T47D (cell line): ENCODE data around the gene TNXB.
A peak's percentile ranks its signal among the peaks of the same experiment; 100 is the strongest.

Experiments used
- DNase-seq, 2 experiments: peaks; one replicate each; pipeline versions ENCODE4 v3.0.0 to v3.0.0-alpha.2; 2011 to 2012; ENCODE audit warnings: low read depth in 1 of 2, low spot score in 1 of 2
- JUND ChIP-seq: IDR thresholded peaks from 2 replicates; pipeline ENCODE4 v1.6.1; 2012; ENCODE audit warnings: low read depth
- in situ Hi-C: cut with HindIII; loops from 2 replicates; pipeline ENCODE4 v1.10.0; 2016; ENCODE audit warnings: low sequenced_read_pairs, low pct_unique_long_range_greater_than_20kb

Gene TNXB, protein sequence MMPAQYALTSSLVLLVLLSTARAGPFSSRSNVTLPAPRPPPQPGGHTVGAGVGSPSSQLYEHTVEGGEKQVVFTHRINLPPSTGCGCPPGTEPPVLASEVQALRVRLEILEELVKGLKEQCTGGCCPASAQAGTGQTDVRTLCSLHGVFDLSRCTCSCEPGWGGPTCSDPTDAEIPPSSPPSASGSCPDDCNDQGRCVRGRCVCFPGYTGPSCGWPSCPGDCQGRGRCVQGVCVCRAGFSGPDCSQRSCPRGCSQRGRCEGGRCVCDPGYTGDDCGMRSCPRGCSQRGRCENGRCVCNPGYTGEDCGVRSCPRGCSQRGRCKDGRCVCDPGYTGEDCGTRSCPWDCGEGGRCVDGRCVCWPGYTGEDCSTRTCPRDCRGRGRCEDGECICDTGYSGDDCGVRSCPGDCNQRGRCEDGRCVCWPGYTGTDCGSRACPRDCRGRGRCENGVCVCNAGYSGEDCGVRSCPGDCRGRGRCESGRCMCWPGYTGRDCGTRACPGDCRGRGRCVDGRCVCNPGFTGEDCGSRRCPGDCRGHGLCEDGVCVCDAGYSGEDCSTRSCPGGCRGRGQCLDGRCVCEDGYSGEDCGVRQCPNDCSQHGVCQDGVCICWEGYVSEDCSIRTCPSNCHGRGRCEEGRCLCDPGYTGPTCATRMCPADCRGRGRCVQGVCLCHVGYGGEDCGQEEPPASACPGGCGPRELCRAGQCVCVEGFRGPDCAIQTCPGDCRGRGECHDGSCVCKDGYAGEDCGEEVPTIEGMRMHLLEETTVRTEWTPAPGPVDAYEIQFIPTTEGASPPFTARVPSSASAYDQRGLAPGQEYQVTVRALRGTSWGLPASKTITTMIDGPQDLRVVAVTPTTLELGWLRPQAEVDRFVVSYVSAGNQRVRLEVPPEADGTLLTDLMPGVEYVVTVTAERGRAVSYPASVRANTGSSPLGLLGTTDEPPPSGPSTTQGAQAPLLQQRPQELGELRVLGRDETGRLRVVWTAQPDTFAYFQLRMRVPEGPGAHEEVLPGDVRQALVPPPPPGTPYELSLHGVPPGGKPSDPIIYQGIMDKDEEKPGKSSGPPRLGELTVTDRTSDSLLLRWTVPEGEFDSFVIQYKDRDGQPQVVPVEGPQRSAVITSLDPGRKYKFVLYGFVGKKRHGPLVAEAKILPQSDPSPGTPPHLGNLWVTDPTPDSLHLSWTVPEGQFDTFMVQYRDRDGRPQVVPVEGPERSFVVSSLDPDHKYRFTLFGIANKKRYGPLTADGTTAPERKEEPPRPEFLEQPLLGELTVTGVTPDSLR (N-terminal part only)

DNA sequence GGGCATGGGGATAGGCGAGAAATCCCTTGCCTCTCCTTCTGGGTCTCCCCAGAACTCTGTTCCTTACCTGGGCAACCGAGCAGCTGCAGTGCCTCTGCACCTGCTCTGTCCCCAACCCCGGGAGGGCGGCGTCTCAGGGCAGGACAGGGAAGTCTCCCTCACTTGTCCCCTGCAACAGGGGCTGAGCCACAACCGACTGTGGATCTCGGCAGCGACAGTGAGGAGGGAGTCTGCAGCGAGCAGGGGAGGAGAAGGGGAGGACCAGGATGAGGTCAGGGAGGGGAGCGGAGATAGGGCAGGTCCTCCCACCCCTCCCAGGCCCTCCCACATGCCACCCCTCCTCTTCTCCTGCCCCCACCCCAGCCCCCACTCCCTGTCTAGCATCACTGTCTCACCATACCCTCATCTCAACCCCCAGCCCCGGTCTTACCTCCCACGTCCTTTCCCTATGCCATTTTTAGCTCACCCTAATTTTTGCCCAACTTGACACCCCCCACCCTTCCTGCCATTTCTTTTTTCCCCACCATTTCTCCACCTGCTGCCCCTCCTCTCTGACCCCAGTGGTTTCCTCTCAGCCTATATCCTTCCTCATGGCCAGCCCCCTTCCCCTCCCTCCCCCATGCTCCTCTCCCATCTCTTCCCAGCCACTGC is at the start of gene TNXB:
Gene TNXB (minus strand): TSS at position 225 of the 651 bp plus-strand sequence. CDS start 11,140 bp downstream, outside the sequence.
- TF ChIP-seq JUND = no peak
- no peak for DNase-seq
- in situ Hi-C loops = no loop called here

DNA sequence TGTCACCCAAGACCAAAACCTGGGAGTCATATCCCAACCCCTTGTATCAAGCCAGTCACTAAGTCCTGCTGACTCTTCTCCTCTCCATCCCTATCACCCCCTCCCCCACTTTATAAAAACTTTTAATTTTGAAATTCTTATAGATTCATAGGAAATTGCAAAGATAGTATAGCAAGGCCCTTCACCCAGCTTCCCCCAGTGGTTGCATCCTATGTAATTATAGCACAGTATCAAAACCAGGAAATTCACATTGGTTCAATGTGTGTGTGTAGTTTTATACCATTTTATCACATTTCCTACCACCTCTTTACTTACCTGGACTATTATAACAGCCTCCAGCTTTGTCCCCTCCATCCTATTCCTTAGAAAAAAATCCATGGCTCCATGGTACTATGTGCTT is 48.9 kb upstream of the TNXB start:
- in situ Hi-C loops = no loop called here
- no peak for TF ChIP-seq JUND
- DNase-seq = no peak

DNA sequence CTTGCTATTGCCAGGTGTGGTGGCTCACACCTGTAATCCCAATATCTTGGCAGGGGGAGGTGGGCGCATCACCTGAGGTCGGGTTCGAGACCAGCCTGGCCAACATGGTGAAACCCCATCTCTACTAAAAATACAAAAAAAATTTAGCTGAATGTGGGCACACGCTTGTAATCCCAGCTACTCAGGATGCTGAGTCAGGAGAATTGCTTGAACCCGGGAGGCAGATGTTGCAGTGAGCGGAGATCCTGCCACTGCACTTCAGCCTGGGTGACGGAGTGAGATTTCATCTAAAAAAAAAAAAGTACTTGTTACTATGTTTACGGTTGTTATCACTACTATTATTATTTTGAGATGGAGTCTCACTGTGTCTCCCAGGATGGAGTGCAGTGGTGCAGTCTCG is 47.8 kb upstream of the TNXB start:
- DNase-seq = no peak
- in situ Hi-C loops = no loop called here
- TF ChIP-seq JUND = no peak

DNA sequence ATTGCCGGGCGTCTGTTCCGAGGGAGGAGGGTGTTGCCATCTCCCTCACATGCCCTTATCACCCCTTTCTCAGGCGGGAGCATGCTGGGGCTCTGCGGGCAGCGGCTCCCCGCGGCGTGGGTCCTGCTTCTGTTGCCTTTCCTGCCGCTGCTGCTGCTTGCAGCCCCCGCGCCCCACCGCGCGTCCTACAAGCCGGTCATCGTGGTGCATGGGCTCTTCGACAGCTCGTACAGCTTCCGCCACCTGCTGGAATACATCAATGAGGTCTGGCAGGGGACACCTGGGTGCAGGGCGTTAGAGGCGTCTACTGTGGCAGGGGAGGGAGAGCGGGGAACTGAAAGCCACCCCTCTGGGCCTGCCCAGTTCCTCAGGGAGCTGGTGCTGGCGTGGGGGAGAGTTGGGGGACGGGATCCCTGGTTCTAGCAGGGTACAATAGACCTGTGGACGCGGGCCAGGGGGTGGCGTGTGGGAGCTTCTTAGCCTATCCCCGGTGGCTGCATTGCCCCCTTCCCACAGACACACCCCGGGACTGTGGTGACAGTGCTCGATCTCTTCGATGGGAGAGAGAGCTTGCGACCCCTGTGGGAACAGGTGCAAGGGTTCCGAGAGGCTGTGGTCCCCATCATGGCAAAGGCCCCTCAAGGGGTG is 45.5 kb upstream of the TNXB start:
- in situ Hi-C loops = no loop called here
- TF ChIP-seq JUND = no peak
- DNase-seq = peak; percentile 79 to 90

DNA sequence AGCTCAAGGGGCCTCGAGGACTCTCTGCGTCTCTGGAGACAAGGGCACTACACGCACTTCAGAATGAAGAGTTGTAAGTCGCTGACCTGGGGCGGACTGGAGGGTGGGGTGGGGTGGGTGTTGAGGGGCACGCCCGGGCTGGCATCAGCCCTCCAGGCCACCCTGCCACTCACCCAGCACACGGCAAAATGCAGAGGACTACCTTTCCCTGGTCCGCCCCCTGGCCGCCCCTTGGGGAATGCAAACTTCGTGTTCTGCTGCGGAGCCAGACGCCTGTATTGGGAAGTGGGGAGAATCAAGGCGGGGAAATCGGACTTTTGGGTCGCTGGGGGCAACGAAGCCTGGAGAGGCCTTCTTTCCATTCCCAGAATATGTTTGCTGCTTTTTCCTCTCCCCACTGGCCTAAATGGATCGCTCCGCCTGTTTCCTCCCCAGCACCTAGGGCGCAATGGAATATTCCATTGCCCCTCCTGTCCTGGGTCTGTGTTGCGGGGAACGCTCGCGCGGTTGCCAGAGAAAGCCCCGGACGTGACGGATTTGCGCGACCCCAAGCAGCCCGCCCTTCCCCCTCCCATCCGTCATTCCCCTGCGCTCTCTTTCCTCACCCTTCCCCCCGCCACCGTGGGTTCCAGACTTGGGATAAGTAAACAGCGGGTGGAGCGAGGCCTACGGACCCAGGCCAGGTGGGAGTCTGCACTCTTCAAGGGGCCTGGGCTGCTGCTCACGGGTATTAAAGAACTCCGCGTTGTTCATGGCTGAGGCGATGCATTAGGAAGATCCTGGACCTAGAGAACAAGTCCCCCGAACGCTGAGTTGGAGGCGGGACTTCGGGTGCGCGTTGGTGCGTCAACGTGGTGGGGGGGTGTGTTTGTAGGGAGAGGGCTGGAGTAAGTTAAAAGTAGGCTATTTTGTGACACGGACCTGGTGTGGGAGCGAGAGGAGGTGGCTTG is 44.7 kb upstream of the TNXB start, which contains the start of gene PPT2:
Gene PPT2 (plus strand): TSS at position 578 of the 950 bp plus-strand sequence. CDS start 454 bp downstream, outside the sequence.
- peak; percentile 78 to 93 for DNase-seq
- in situ Hi-C loops = no loop called here
- TF ChIP-seq JUND = no peak

DNA sequence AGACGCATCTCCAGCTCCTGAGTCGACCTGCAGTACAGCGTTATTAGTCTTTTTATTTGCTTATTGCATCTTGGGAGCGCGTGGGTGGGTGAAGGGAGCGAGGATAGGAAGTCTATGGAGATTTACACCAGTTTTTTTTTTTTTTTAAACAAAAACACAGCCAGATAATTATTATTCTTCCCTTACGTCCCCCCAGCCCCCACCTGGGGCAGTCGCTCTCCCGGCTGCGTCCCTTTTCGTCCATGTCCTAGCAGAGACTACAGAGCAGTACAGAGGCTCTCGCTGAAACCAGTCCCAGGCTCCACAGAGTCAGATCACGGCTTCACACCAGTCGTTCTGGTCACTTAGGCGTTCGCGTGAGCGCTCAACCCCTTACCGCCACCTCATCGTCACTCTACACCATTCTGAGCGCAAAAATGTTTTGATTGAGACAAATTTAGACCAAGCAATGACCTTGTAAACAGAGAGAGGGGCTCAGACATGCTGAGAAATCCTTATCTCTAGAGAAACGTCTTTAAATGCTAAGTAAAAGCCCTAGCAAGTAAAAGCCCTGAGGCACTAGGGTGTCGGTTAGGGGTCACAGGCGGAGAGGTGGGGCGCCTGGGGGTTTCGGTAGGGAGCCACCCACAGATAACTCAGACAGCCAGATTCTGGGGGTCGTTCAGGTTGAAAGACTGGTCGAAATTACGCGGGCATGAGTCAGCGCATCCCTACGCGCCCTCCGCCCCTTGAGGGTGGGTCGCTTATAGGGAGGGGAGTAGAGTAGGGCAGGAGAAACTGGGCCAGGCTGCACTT is 43.8 kb upstream of the TNXB start:
- peak in 1 of 2 experiments; percentile 42 for DNase-seq
- in situ Hi-C loops = no loop called here

DNA sequence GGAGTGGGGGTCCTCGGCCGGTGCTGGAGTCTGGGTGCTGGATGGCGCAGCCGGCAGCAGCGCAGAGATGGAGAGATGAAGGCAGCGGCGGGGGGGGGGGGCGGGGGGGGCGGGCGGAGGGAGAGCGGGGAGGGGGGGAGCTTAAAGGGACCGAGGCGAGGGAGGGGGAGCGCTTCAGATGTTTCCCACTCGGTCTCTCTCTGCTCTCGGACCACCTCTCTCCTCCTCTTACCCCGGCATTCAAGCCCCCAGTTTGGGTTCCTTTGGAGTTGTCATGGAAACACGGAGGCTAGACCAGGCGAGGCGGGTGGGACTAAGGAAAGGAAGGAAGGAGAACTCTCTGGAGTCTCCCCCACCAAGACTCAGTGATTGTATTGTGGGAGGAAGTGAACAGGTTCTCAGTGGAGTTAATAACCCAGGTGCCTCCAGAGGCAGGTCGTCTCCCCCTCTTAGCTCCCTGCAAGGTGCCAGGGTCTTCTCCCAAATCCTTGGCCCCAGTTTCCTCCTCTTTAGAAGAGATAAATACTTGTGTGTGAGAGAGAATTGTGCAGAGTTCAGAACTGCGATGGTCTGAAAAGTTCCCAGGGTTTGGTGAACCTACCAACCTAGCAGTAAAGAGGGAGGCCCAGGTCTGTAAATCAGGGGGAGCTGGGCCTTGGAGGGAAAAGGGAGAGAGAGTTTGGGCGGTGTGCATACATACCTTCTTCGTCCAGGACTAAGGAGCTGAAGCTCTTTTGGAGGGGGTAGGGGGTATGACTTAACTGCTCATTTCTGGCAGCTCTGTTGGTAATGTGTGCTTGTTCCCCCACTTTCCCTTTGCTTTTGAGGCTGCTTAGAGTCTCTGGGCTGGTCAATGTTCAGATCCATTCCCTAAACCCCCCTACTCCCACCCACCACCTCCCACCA is 43.0 kb upstream of the TNXB start, which contains the start of gene PRRT1:
Gene PRRT1 (minus strand): TSS at position 77 of the 906 bp plus-strand sequence. CDS start 112 bp downstream, outside the sequence.
- no peak for DNase-seq
- in situ Hi-C loops = no loop called here
- TF ChIP-seq JUND = no peak

More for the DNA sequence above, 43.8 kb upstream of the TNXB start:
- TF ChIP-seq JUND = no peak

DNA sequence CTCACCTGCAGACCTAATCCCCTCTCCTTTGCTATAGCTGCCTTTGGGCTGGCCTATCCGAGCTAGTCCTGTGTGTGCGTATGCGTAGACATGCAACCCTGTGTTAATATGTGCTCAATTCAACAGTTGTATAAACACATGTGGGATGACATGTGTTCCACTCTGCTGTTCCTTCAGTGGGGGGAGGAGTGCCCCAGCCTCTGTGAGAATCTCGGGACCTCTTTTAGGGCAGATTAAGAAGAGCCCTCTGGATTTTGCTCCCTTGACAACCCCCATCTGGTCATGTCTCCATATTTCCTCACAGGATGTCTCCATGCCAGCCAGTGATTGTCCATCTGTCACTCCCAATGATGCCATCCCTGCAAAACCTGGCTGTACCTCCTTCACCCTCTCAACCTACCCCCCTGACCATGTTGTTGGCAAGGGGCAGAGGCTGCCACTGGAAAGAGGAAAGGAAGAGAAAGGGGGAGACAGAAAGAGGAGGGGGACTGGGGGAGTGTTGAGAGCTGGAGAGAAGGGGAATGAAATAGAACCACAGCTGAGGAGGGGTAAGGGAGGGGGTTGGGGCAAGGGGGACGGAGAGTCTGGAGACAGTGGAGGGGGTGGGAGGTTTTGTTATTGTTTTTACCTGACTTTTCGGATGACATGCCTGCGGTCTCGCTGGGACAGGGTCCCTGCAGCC is 42.2 kb upstream of the TNXB start:
- DNase-seq = no peak
- in situ Hi-C loops = no loop called here
- TF ChIP-seq JUND = no peak
